Stimulated activated naive B cell treated with anti-CD40 and anti-IgM and Interleukin-4, amounts not matched to agents 10 μg/mL and 1 μg/mL and 100 μg/mL, for 72 hours (primary cell): Measurements from ENCODE around the gene FXYD3.

ENCODE experiments used
- ATAC-seq, 2 donors: fragments of 150-1000 bp; cut with Tn5 transposase; replicated peaks; 2 replicates each; pipeline ENCODE4 v1.10.0; 2021; ENCODE audit warnings: moderate library complexity in 1 of 2
- DNase-seq: peaks from one replicate; pipeline ENCODE4 v3.0.0; 2021
- H3K27ac Mint-ChIP-seq: one replicate; pipeline ENCODE4 v1.8.0; 2022; ENCODE audit warnings: mild to moderate bottlenecking, mixed read lengths
- H3K27me3 Mint-ChIP-seq, 2 donors: one replicate each; pipeline ENCODE4 v1.8.0; 2022; ENCODE audit warnings: mixed read lengths in 2 of 2
- H3K36me3 Mint-ChIP-seq, 2 donors: one replicate each; pipeline ENCODE4 v1.8.0; 2022; ENCODE audit warnings: mixed read lengths in 2 of 2, mild to moderate bottlenecking in 1 of 2
- H3K4me1 Mint-ChIP-seq, 2 donors: one replicate each; pipeline ENCODE4 v1.8.0; 2022; ENCODE audit warnings: mixed read lengths in 2 of 2, mild to moderate bottlenecking in 1 of 2
- H3K4me3 Mint-ChIP-seq, 2 donors: one replicate each; pipeline ENCODE4 v1.8.0; 2022; ENCODE audit warnings: mild to moderate bottlenecking in 2 of 2, mixed read lengths in 2 of 2, moderate library complexity in 1 of 2
- H3K9me3 Mint-ChIP-seq, 2 donors: one replicate each; pipeline ENCODE4 v1.8.0; 2022; ENCODE audit warnings: mixed read lengths in 2 of 2, mild to moderate bottlenecking in 1 of 2

FXYD3 gene, protein sequence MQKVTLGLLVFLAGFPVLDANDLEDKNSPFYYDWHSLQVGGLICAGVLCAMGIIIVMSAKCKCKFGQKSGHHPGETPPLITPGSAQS

DNA sequence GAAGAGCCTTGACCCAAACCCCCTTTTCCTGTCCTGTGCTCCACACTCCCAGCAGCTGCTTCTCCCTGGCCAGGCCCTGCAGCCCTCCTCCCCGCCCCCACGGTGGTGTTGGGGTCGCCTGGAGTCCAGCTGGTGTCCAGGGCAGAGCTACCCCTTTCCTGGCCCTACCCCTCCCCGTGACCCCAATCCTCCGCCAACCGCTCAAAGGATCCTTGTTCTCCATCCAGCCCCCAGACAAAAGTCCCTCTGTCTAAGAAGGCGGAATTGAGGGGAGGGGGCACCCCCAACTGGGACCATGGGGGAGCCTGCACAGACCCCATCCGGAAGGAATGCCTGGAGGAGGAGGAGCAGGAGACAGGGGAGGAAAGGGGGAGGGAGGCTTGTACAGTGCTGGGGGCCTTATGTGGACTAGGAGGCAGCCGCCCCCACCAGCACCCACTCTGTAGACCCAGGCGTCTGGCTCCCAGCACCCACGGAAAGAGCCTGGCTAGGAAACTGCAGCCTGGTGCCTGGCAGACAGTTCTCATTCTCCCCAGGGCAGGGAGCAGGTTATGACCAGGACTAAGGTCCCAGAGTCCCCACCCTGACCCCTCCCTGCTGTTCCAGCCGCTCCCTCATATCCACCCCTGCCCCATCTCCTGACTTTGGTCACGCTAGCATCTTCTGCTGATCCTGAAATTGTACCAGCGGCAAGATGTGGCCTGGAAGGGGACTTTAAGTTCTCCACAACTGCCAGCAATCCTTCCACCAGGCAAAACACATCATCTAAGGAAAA is at the start of gene FXYD3:
Gene FXYD3 (plus strand): TSS at position 647 of the 775 bp plus-strand sequence. CDS start 3,554 bp downstream, outside the sequence.
- H3K4me3 Mint-ChIP-seq, result peak within 1 kb of the TSS; percentile 53 to 59
- ATAC-seq (no peak), DNase-seq (no peak)
- H3K27me3 Mint-ChIP-seq, result peaks cover 3 to 9% of the 10 kb centered on the region in 2 donors
- no peaks in the 10 kb centered on the region for H3K36me3 Mint-ChIP-seq
- H3K9me3 Mint-ChIP-seq, result no peaks in the 10 kb centered on the region
- H3K4me1 Mint-ChIP-seq, result peaks cover 11 to 17% of the 10 kb centered on the region in 2 donors
- no peak within 1 kb of the TSS for H3K27ac Mint-ChIP-seq

DNA sequence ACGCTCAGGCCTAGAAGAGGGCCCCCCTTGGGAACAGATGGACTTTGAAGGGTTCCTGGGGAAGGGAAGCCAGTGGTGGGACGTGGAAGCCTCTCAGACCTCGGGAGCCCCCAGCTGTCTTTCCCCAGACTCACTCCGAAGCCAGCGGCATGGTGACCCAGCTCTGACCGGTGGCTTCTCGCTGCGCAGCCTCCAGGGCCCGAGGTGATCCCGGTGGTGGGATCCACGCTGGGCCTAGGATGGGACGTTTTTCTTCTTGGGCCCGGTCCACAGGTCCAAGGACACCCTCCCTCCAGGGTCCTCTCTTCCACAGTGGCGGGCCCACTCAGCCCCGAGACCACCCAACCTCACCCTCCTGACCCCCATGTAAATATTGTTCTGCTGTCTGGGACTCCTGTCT is 49.5 kb upstream of the FXYD3 start:
- H3K27ac Mint-ChIP-seq, result no peak overlapping the region
- no peaks in the 10 kb centered on the region for H3K36me3 Mint-ChIP-seq
- no peaks in the 10 kb centered on the region for H3K27me3 Mint-ChIP-seq
- peaks cover 16 to 20% of the 10 kb centered on the region in 2 donors for H3K4me1 Mint-ChIP-seq
- ATAC-seq (no peak), DNase-seq (no peak)
- no peak overlapping the region for H3K4me3 Mint-ChIP-seq
- H3K9me3 Mint-ChIP-seq, result peaks cover 0 to 4% of the 10 kb centered on the region in 2 donors

DNA sequence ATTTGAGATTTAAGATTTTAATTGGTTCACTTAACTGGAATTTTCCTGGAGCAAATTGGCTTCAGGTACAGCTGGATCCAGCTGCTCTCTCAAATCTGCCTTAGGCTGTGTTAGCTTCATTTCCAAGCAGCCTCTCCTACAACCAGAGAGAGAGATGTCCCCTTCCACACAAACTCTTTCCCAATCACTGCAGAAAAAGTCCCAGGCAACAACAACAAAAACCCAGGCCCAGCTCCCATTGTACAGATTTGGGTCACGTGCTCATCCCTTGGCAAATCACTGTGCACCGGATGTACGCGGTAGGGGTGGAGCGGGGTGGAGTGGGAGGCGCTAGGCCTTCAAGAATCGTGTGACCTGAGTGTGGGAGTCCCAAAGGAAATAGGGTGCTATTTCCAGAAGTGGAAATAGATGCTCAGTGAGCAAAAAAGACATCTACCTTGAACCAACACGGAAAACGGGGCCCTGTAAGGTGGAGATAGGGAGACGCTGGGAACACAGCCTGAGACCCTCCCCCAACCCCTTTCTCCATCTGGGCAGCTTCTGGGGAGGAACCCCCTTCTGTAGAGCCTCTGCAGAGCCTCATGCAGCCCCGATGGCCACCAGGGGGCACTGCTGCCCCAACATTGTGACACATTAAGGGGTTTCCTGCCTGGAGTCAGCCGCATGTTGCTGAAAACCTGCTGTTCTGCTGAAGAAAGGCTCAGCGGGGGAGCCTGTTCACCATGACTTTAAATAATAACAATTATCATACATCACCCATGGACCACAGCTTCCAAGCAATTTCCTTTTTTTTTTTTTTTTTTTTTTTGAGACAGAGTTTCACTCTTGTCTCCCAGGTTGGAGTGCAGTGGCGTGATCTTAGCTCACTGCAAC is 48.7 kb upstream of the FXYD3 start:
- peaks cover 0 to 4% of the 10 kb centered on the region in 2 donors for H3K9me3 Mint-ChIP-seq
- no peaks in the 10 kb centered on the region for H3K36me3 Mint-ChIP-seq
- ATAC-seq, result peak; percentile 96 to 97
- H3K4me1 Mint-ChIP-seq, result peaks cover 16 to 20% of the 10 kb centered on the region in 2 donors
- H3K4me3 Mint-ChIP-seq, result peak overlapping the region; percentile 43 to 53
- no peaks in the 10 kb centered on the region for H3K27me3 Mint-ChIP-seq
- H3K27ac Mint-ChIP-seq, result peak overlapping the region; percentile 74
- DNase-seq, result peak; percentile 80

DNA sequence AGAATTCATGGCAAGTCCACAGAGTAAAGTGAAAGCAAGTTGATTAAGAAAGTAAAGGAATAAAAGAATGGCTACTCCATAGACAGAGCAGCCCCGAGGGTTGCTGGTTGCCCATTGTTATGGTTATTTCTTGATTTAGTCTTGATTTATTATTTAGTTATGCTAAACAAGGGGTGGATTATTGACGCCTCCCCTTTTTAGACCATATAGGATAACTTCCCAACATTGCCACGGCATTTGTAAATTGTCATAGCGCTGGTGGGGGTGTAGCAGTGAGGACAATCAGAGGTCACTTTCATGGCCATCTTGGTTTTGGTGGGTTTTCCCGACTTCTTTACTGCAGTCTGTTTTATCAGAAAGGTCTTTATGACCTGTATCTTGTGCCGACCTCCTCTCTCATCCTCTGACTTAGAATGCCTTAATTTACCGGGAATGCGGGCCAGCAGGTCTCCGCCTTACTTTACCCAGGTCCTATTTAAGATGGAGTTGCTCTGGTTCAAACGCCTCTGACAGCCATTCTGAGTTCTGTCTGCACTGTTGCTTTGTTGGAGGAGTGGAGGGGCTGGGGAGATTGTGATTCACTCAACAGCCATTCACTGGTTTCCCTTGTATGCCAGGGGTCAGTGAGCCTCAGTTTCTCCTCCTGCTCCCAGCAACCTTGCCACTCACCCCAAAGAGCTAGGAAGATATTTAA is 46.5 kb upstream of the FXYD3 start:
- H3K9me3 Mint-ChIP-seq, result peaks cover 0 to 4% of the 10 kb centered on the region in 2 donors
- no peaks in the 10 kb centered on the region for H3K36me3 Mint-ChIP-seq
- H3K27ac Mint-ChIP-seq, result no peak overlapping the region
- no peak overlapping the region for H3K4me3 Mint-ChIP-seq
- H3K4me1 Mint-ChIP-seq, result peaks cover 19 to 20% of the 10 kb centered on the region in 2 donors
- DNase-seq (no peak), ATAC-seq (no peak)
- H3K27me3 Mint-ChIP-seq, result no peaks in the 10 kb centered on the region

DNA sequence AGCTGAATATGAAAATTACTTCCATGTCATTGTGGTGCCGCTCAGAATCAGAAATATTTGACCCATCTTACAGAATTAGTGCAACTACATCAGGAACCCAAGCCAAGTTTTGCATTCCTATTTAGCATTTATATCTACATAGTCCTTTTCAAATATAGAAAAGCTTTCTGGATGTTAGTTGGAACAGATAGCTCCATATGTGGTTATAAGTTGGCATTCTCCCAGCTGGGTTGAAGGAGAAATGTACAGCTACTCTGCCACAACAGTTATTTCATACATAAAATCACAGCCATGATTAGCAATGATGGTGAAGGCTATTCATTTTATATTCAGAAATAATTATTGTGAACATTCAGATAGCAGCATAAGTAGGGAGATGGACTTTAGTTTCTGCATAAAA is 45.9 kb upstream of the FXYD3 start:
- no peak for DNase-seq
- H3K4me3 Mint-ChIP-seq, result no peak overlapping the region
- no peaks in the 10 kb centered on the region for H3K27me3 Mint-ChIP-seq
- no peaks in the 10 kb centered on the region for H3K36me3 Mint-ChIP-seq
- H3K9me3 Mint-ChIP-seq, result peaks cover 0 to 4% of the 10 kb centered on the region in 2 donors
- no peak for ATAC-seq
- peaks cover 20 to 22% of the 10 kb centered on the region in 2 donors for H3K4me1 Mint-ChIP-seq
- no peak overlapping the region for H3K27ac Mint-ChIP-seq

DNA sequence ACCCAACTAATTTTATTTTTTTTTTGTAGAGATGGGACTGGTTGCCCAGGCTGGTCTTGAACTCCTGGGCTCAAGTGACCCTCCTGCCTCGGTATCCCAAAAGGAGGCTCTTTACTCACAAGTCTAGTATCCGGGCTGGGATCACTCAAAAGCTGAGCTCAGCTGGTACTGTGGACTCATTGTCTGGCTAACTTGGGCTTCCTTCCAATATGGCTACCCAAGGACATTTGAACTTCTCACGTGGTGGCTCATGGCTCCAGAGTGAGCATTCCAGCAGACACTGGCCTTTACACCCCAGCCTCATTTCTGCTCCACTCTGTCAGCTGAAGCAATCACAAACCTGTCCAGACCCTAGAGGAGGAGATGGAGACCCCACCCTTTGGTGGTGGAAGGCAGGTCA is 45.2 kb upstream of the FXYD3 start:
- H3K9me3 Mint-ChIP-seq, result peaks cover 0 to 4% of the 10 kb centered on the region in 2 donors
- H3K27ac Mint-ChIP-seq, result no peak overlapping the region
- H3K27me3 Mint-ChIP-seq, result no peaks in the 10 kb centered on the region
- peaks cover 27 to 28% of the 10 kb centered on the region in 2 donors for H3K4me1 Mint-ChIP-seq
- ATAC-seq, result no peak
- no peak overlapping the region for H3K4me3 Mint-ChIP-seq
- H3K36me3 Mint-ChIP-seq, result no peaks in the 10 kb centered on the region
- DNase-seq, result no peak

DNA sequence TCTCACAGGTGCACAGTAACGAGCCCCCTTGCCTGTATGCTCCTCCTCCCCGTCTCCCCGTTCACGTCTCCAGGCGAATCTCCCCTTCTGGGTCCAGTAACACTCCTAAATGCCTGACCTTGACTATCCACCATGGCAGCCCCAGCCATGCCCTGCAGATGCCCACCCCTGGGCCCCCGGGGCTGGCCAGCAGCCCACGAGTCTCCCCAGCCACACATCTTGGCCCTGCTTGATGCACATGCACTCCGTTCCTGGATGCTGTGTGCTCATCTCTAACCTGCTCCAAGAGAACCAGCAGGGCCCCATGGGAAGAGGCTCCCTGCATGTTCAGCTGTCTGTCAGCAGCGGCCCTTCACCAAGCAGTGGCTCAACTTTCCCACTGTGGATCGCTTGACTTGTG is 42.1 kb upstream of the FXYD3 start:
- no peaks in the 10 kb centered on the region for H3K27me3 Mint-ChIP-seq
- no peaks in the 10 kb centered on the region for H3K36me3 Mint-ChIP-seq
- ATAC-seq, result no peak
- no peak for DNase-seq
- H3K9me3 Mint-ChIP-seq, result peaks cover 0 to 2% of the 10 kb centered on the region in 2 donors
- peaks cover 25 to 31% of the 10 kb centered on the region in 2 donors for H3K4me1 Mint-ChIP-seq
- H3K4me3 Mint-ChIP-seq, result no peak overlapping the region
- H3K27ac Mint-ChIP-seq, result no peak overlapping the region

DNA sequence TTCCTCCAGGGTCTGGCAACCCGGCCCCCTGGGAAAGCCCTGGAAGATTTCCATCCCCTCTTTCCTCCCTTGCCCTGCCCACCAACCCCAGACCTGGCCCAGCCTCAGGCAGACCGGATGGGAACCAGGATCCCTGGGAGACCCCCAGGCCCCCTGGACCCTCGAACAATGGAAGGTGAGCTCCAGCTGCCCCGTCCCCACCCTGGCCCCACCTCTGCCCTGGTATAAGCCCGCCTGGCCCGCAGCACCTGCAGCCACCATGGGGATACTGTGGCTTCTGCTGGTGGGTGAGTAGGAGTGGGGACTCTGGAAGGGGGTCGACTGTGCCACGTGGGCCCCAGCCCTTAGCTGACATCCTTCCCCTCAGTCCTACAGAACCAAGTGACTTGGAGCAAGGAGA is 41.7 kb upstream of the FXYD3 start:
- Mint-ChIP-seq H3K9me3 (peaks cover 0 to 2% of the 10 kb centered on the region in 2 donors), H3K27me3 (no peaks in the 10 kb centered on the region), H3K27ac (no peak overlapping the region), H3K4me3 (no peak overlapping the region), H3K4me1 (peaks cover 29 to 33% of the 10 kb centered on the region in 2 donors), H3K36me3 (no peaks in the 10 kb centered on the region)
- ATAC-seq (no peak), DNase-seq (no peak)

DNA sequence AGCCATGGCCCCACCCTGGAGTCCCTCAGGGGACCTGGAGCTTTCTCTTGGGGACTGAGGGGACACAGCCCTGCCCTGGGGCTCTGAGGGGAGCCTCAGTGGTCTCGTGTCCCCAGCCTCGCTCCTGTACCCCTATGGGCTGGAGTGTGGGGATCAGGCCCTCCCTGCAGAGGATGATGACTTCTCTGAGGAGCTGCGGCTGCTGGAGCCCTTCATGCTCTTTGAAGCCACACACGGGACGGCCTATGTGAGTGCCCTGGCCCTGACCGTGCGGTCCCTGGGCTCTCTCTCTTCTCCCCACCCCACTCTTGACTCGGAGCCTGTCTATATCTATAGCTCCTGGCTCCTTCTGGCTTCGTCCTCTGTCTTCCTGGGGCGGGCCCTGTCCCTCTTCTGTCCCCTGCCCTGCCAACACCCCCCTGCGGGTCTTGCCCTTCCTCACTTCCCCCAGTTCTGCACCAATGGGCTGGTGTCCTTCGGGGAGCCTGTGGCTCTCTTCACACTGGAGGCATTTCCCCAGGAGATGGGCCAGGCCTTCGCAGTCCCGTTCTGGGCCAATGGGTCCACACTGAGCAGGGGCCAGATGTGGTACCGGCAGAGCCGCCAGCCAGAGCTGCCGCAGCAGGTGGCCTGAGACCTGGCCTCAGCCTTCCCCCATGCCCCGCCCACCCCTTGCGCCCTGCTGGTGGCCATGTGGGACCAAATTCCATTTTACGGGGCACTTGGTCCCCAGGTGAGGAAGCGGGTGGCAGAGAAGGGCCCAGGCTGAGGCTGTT is 41.0 kb upstream of the FXYD3 start:
- ATAC-seq (peak; percentile 25 to 54), DNase-seq (no peak)
- Mint-ChIP-seq H3K4me3 (no peak overlapping the region), H3K36me3 (no peaks in the 10 kb centered on the region), H3K4me1 (peaks cover 26 to 34% of the 10 kb centered on the region in 2 donors), H3K9me3 (peaks cover 0 to 2% of the 10 kb centered on the region in 2 donors), H3K27me3 (no peaks in the 10 kb centered on the region), H3K27ac (peak overlapping the region; percentile 65)

DNA sequence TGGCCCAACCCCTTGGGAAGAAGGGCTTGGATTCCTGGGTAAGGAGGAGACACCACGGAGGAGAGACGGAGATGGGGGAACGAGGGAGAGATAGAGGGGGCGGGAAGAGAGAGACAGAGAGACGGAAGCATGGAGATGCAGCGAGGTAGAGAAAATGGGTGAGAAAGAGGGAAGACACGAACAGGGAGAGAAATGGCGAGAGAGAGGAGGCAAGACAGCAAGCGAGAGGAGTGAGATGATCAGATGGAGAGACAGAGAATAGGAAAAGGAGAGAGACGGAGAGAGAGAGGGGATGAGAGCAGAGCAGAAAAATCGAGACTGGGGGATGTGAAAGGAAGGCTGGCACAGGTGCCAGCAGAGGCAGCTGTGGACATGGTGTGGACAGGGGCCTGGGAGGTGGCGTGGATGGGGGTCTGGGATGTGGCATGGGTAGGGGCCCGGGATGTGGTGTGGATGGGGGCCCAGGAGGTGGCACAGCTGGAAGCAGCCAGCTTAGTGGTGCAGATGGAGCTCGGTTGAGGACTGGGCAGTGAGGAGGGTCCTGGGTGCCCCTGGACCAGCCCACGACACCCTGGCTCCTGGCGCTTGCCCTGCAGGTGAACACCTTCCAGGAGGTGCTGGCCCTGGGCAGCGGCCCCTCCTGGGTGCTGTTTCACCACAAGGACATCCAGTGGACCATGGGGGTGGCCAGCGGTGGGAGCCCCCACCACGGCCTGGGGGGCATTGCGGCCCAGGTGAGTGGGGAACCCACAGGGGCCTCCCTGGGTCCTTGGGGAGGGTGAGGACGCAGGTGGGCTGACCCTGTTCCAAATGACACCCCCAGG is 40.2 kb upstream of the FXYD3 start:
- H3K9me3 Mint-ChIP-seq, result peaks cover 0 to 2% of the 10 kb centered on the region in 2 donors
- H3K4me1 Mint-ChIP-seq, result peaks cover 25 to 38% of the 10 kb centered on the region in 2 donors
- no peaks in the 10 kb centered on the region for H3K36me3 Mint-ChIP-seq
- H3K27ac Mint-ChIP-seq, result peak overlapping the region; percentile 6
- H3K27me3 Mint-ChIP-seq, result no peaks in the 10 kb centered on the region
- ATAC-seq, result no peak
- DNase-seq, result no peak
- no peak overlapping the region for H3K4me3 Mint-ChIP-seq

DNA sequence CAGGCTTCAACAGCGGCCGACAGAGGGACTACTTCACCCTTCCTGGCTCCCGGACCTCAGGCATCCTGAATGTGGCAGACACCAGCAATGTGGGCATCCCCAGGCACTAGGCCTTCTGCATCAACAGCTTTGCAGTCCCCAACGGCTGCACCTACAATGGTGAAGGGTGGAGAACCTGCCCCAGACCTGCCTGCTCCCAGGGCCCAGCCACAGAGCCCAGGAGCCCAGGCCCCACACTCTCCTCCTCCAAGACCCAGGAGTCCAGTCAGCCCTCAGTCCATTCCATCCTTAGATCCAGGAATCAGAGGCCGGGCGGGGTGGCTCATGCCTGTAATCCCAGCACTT is 39.6 kb upstream of the FXYD3 start:
- DNase-seq (no peak), ATAC-seq (no peak)
- no peaks in the 10 kb centered on the region for H3K36me3 Mint-ChIP-seq
- no peaks in the 10 kb centered on the region for H3K9me3 Mint-ChIP-seq
- peaks cover 25 to 38% of the 10 kb centered on the region in 2 donors for H3K4me1 Mint-ChIP-seq
- no peak overlapping the region for H3K4me3 Mint-ChIP-seq
- no peak overlapping the region for H3K27ac Mint-ChIP-seq
- no peaks in the 10 kb centered on the region for H3K27me3 Mint-ChIP-seq

DNA sequence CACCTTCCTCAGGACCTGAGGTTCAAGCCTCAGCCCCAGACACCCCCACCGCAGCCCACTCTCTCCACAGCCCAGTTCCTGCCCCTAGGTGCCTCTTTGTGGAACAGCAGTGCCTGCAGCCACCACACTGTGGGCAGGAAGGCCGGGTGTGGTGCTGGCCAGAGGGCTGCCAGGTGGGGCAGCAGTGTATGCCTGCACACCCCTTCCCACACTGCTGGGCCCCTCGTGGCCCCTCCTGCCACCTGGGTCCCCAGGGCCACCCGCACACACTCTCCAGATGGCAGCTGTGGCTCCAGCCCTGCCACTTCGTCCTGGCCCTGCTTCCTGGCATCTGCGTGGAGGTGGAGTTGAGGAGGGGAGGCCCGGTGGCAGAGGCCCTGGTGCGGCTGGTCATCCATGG is 39.0 kb upstream of the FXYD3 start:
- DNase-seq, result no peak
- H3K36me3 Mint-ChIP-seq, result no peaks in the 10 kb centered on the region
- no peak overlapping the region for H3K4me3 Mint-ChIP-seq
- peaks cover 25 to 40% of the 10 kb centered on the region in 2 donors for H3K4me1 Mint-ChIP-seq
- H3K27ac Mint-ChIP-seq, result no peak overlapping the region
- ATAC-seq, result no peak
- no peaks in the 10 kb centered on the region for H3K9me3 Mint-ChIP-seq
- no peaks in the 10 kb centered on the region for H3K27me3 Mint-ChIP-seq
